C4-2B (cell line): ENCODE measurements around the gene CACTIN.

Source experiments
- H3K27ac ChIP-seq: fragments of 450-650 bp; 2 replicates; pipeline ENCODE4 v1.5.1; 2017
- ZFX ChIP-seq: fragments of 450-650 bp; IDR thresholded peaks from 2 replicates; pipeline ENCODE4 v1.6.1; 2017
- TF ChIP-seq, protein P1 (sequence below): fragments of 450-650 bp; conservative IDR thresholded peaks from 2 replicates; pipeline ENCODE4 v1.5.1; 2017; ENCODE audit warnings: mild to moderate bottlenecking

CACTIN gene

DNA sequence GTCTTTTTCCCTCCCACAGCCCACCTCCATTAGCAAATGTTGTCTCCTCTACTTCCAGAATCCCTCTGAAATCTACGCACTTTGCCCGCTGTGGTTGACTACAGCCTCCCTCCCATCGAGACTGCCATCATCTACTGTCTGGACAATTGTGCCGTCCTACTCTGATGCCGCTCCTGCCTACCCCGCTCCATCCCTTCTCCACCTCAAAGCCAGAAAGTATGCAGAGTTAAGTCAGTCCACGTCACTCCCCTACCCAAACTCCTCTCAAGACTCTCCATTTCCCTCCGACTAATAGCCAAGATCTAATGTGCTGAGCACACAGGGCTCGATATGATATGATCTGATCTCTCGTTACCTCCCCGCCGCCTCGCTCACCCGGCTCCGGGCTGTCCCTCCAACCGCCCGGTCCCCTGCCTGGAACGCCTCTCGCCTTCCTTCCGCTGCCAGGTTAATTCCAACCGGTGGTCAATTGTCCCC, 556 bp downstream of the CACTIN start:
- peak overlapping the region; percentile 84 for H3K27ac ChIP-seq
- TF ChIP-seq, protein P1, sequence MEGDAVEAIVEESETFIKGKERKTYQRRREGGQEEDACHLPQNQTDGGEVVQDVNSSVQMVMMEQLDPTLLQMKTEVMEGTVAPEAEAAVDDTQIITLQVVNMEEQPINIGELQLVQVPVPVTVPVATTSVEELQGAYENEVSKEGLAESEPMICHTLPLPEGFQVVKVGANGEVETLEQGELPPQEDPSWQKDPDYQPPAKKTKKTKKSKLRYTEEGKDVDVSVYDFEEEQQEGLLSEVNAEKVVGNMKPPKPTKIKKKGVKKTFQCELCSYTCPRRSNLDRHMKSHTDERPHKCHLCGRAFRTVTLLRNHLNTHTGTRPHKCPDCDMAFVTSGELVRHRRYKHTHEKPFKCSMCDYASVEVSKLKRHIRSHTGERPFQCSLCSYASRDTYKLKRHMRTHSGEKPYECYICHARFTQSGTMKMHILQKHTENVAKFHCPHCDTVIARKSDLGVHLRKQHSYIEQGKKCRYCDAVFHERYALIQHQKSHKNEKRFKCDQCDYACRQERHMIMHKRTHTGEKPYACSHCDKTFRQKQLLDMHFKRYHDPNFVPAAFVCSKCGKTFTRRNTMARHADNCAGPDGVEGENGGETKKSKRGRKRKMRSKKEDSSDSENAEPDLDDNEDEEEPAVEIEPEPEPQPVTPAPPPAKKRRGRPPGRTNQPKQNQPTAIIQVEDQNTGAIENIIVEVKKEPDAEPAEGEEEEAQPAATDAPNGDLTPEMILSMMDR: no peak
- no peak for TF ChIP-seq ZFX

DNA sequence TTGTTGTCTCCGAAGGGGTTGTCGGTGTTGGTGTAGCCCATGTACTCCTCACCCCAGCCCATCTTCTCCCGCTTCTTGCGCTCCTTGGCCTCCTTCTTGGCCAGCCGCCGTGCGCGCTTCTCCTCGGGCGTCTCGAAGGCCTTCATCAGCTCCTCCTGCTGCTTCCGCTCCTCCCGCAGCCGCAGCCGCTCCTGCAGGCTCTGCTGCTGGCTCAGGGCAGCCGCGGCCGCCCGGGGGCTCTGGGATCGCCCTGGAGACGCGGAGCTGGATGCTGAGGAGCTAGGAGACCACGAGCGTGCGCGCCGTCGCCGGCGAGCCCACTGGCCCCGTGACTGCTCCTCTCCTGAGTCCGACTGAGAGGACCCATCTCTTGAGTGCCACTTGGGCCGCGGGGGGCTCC, 2.9 kb downstream of the CACTIN start:
- H3K27ac ChIP-seq: no peak overlapping the region
- TF ChIP-seq ZFX: no peak
- TF ChIP-seq, protein P1: no peak

DNA sequence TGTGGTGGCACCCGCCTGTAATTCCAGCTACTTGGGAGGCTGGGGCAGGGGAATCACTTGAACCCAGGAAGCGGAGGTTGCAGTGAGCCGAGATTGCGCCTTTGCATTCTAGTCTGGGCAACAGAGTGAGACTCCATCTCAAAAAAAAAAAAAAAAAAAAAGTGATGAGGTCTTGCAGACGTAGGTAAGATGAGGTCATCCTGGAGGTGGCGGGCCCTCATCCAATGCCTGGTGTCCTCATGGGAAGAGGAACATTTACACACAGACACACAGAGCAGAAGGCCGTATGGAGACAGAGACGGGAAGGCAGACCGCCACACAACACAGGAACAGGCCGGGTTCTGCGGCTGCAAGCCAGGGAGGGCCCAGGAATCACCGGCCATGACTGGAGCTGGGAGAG, 4.4 kb downstream of the CACTIN start:
- no peak overlapping the region for H3K27ac ChIP-seq
- TF ChIP-seq, protein P1: no peak
- no peak for TF ChIP-seq ZFX

DNA sequence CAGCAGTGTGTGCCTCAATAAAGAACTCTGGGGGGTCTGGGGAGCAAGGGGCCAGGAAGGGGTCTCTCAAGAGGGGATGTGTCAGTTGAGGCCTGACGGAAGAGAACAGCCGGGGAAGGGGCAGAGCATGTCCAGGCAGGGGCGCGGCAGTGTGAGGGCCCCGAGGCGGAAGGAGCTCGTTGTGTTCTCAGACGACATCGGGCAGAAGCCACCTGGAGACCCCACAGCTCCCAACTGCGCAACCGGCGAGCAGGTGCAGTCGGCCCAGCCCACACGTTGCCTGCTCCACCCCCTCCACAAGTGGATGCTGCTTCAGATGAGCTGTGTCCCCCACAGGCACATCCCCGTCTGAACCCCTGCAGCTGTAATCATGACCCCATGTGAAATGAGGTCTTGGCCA, 4.9 kb downstream of the CACTIN start:
- TF ChIP-seq, protein P1: no peak
- TF ChIP-seq ZFX: no peak
- H3K27ac ChIP-seq: no peak overlapping the region

DNA sequence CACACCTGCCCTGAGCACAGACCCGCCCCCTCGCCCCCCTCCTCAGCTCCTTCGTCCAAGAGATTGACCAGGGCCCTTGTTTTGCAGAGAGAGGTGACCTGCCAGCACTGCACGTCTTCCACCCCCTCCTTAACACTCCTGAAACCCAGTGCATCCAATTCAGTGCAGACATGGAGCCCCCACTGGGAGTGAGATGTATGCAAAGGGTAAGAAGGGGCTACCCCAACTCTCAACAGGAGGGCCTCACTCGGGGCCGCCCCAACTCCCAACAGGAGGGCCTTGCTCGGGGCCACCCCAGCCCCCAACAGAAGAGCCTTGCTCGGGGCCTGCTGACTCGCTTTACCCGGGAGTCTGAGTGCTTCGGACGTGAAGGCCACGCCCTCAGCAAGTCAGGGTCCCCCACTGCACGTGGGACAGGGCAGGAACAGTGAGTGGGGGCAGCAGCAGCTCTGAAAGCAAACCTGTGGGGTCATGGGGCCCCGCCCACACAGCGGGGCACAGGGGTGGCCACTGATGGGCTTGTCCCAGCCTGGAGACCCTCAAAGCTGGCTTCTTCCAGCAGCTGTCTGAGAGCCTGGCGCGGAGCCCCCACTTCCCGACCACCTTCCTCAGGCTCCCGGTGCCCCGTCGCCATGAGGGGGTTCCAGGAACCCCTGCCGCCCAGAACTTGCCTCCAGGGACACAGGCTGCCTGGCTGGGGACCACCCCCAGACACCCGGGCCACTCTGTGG, 5.6 kb downstream of the CACTIN start:
- H3K27ac ChIP-seq: no peak overlapping the region
- no peak for TF ChIP-seq ZFX
- TF ChIP-seq, protein P1: no peak

DNA sequence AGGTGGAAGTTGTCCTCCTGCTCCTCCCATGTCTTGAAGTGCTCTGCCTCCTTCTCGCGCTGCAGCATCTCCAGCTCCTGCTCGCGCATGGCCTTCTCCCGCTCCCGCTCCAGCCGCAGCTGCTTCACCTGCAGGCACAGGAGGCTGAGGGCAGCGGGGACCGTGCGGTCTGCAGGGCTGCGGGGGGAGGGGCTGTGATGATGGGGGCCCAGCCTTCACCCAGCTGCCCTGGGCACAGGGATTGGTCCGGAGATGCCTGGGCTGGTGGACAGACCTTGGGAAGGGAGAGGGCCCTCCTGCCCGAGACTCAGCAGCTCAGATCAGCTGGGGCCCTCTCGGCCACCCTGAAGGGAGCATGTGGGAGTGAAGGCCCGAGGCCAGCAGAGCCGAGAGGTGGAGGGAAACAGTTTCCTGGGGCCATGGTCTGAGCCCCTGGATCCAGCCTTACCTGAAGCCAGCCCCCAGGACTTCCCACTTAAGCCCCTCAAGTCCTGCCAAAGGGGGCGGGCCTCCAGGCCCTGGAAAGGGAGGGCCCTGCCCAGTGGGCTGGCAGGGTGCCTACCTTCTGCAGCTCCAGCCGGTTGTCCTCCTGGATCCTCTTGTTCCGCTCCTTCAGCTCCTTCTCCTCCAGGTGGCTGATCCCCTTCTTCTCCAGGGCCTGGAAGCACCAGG, 6.3 kb downstream of the CACTIN start:
- TF ChIP-seq, protein P1: no peak
- TF ChIP-seq ZFX: no peak
- no peak overlapping the region for H3K27ac ChIP-seq

DNA sequence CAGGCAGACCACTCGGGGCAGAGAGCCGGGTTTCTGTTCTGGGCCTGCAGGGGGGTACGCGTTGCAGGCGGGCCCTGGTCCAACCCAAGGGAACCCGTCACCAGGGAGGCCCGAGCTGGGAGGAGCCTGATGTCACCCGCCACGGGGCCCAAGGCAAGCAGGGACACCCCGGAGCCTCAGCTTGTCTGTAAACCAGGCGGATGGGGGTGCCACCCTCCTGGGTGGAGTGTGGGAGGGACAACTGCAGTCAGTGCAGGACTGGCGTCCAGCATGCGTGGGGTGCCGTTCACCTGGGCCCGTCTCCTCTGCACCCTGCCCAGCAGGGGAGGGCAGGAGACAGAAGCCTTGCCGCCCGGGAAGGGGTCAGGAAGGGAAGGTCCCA, 7.0 kb downstream of the CACTIN start:
- TF ChIP-seq, protein P1: no peak
- TF ChIP-seq ZFX: no peak
- no peak overlapping the region for H3K27ac ChIP-seq
